ENCODE results near the gene PLEKHG3. TPM values are rescaled to one million over a fixed set of nuclear protein-coding genes. Genes with fewer than 3 reads are reported as not detected.

PLEKHG3 gene
- total RNA-seq, 1 donor from 2014 or later, result 81.0 TPM

GRCh38 chr14:64779472-64779871 lies 75.2 kb downstream of the PLEKHG3 start:
- peaks cover 5% of the 10 kb centered on the region for H3K27me3 Mint-ChIP-seq
- no peaks in the 10 kb centered on the region for H3K4me1 Mint-ChIP-seq (ENCODE audit: low read depth)
- H3K4me3 Mint-ChIP-seq (ENCODE audit: low read depth), result no peak overlapping the region
- no peak for DNase-seq (ENCODE audit: low spot score, unreplicated experiment)
- no peak overlapping the region for H3K27ac Mint-ChIP-seq
- TF ChIP-seq CTCF (IDR thresholded peaks at IDR 0.05; ENCODE audit: unreplicated experiment), result no peak
- peaks cover 1% of the 10 kb centered on the region for H3K36me3 Mint-ChIP-seq (ENCODE audit: insufficient read depth)
- no peaks in the 10 kb centered on the region for H3K9me3 Mint-ChIP-seq (ENCODE audit: low read depth)

- Mint-ChIP-seq H3K4me3 (ENCODE audit: low read depth) (no peak overlapping the region), H3K9me3 (ENCODE audit: low read depth) (no peaks in the 10 kb centered on the region), H3K4me1 (ENCODE audit: low read depth) (no peaks in the 10 kb centered on the region), H3K27me3 (peaks cover 10% of the 10 kb centered on the region), H3K27ac (no peak overlapping the region), H3K36me3 (ENCODE audit: insufficient read depth) (no peaks in the 10 kb centered on the region)
- no peak for TF ChIP-seq CTCF (IDR thresholded peaks at IDR 0.05; ENCODE audit: unreplicated experiment)
- no peak for DNase-seq (ENCODE audit: low spot score, unreplicated experiment)
These were observed 78.0 kb downstream of the PLEKHG3 start for GRCh38 chr14:64782196-64782595.

- peaks cover 10% of the 10 kb centered on the region for H3K27me3 Mint-ChIP-seq
- no peak for TF ChIP-seq CTCF (IDR thresholded peaks at IDR 0.05; ENCODE audit: unreplicated experiment)
- DNase-seq (ENCODE audit: low spot score, unreplicated experiment), result no peak
- H3K27ac Mint-ChIP-seq, result no peak overlapping the region
- no peaks in the 10 kb centered on the region for H3K9me3 Mint-ChIP-seq (ENCODE audit: low read depth)
- H3K4me1 Mint-ChIP-seq (ENCODE audit: low read depth), result no peaks in the 10 kb centered on the region
- H3K4me3 Mint-ChIP-seq (ENCODE audit: low read depth), result no peak overlapping the region
- H3K36me3 Mint-ChIP-seq (ENCODE audit: insufficient read depth), result no peaks in the 10 kb centered on the region
These were observed 79.8 kb downstream of the PLEKHG3 start for GRCh38 chr14:64784006-64784405.

- Mint-ChIP-seq H3K27ac (no peak overlapping the region), H3K36me3 (ENCODE audit: insufficient read depth) (no peaks in the 10 kb centered on the region), H3K27me3 (peaks cover 10% of the 10 kb centered on the region), H3K9me3 (ENCODE audit: low read depth) (no peaks in the 10 kb centered on the region), H3K4me1 (ENCODE audit: low read depth) (peaks cover 2% of the 10 kb centered on the region), H3K4me3 (ENCODE audit: low read depth) (no peak overlapping the region)
- no peak for TF ChIP-seq CTCF (IDR thresholded peaks at IDR 0.05; ENCODE audit: unreplicated experiment)
- no peak for DNase-seq (ENCODE audit: low spot score, unreplicated experiment)
These were observed 82.3 kb downstream of the PLEKHG3 start for GRCh38 chr14:64786296-64787149.

- no peak overlapping the region for H3K4me3 Mint-ChIP-seq (ENCODE audit: low read depth)
- peaks cover 2% of the 10 kb centered on the region for H3K4me1 Mint-ChIP-seq (ENCODE audit: low read depth)
- H3K9me3 Mint-ChIP-seq (ENCODE audit: low read depth), result no peaks in the 10 kb centered on the region
- no peaks in the 10 kb centered on the region for H3K36me3 Mint-ChIP-seq (ENCODE audit: insufficient read depth)
- no peak for DNase-seq (ENCODE audit: low spot score, unreplicated experiment)
- no peak for TF ChIP-seq CTCF (IDR thresholded peaks at IDR 0.05; ENCODE audit: unreplicated experiment)
- H3K27ac Mint-ChIP-seq, result no peak overlapping the region
- peaks cover 10% of the 10 kb centered on the region for H3K27me3 Mint-ChIP-seq
These were observed 83.4 kb downstream of the PLEKHG3 start for GRCh38 chr14:64787619-64788018.
